Loucy (cell line): Measurements from ENCODE around the gene JPH3.

ENCODE experiments used
- H2AFZ ChIP-seq: fragments of 200-600 bp; sonication (generic); 2 replicates; pipeline ENCODE4 v1.6.0; 2016; ENCODE audit warnings: antibody characterized with exemption, mild to moderate bottlenecking, low read length, moderate library complexity
- H3F3A ChIP-seq: fragments of 200-600 bp; 2 replicates; pipeline ENCODE4 v1.6.0; 2016; ENCODE audit warnings: antibody characterized with exemption, low read depth, mild to moderate bottlenecking
- H3K27me3 ChIP-seq: fragments of 200-600 bp; sonication (generic); 2 replicates; pipeline ENCODE4 v1.6.1; 2014; ENCODE audit warnings: low read length, mild to moderate bottlenecking; ENCODE audit not compliant: insufficient read depth, poor library complexity, severe bottlenecking
- H3K36me3 ChIP-seq: fragments of 200-600 bp; sonication (generic); 2 replicates; pipeline ENCODE4 v1.6.1; 2016; ENCODE audit warnings: low read length; ENCODE audit not compliant: insufficient read depth
- H3K4me1 ChIP-seq: fragments of 200-600 bp; sonication (generic); 2 replicates; pipeline ENCODE4 v1.5.1; 2014; ENCODE audit warnings: low read length, mild to moderate bottlenecking; ENCODE audit not compliant: insufficient read depth, poor library complexity, severe bottlenecking
- H3K4me2 ChIP-seq: fragments of 200-600 bp; sonication (generic); 2 replicates; pipeline ENCODE4 v1.6.0; 2014; ENCODE audit warnings: antibody characterized with exemption, low read length, low read depth, mild to moderate bottlenecking; ENCODE audit not compliant: poor library complexity, severe bottlenecking
- H3K4me3 ChIP-seq: fragments of 200-600 bp; sonication (generic); 2 replicates; pipeline ENCODE4 v1.5.1; 2014; ENCODE audit warnings: low read length, mild to moderate bottlenecking, mixed read lengths; ENCODE audit not compliant: poor library complexity, severe bottlenecking
- H3K79me2 ChIP-seq: fragments of 200-600 bp; sonication (generic); 2 replicates; pipeline ENCODE4 v1.6.1; 2014; ENCODE audit warnings: low read length; ENCODE audit not compliant: insufficient read depth
- H3K9ac ChIP-seq: fragments of 200-600 bp; sonication (generic); 2 replicates; pipeline ENCODE4 v1.6.0; 2014; ENCODE audit warnings: mild to moderate bottlenecking, low read depth, low read length, moderate library complexity; ENCODE audit not compliant: poor library complexity, severe bottlenecking
- H3K9me2 ChIP-seq: fragments of 200-600 bp; sonication (generic); replicated peaks from 2 replicates; pipeline ENCODE4 v1.6.1; 2016; ENCODE audit warnings: low read depth, low read length, mixed read lengths
- H3K9me3 ChIP-seq: fragments of 200-600 bp; sonication (generic); 2 replicates; pipeline ENCODE4 v1.6.1; 2014; ENCODE audit warnings: mild to moderate bottlenecking, antibody characterized with exemption, low read length, low read depth; ENCODE audit not compliant: insufficient read depth
- H4K20me1 ChIP-seq: fragments of 200-600 bp; sonication (generic); 2 replicates; pipeline ENCODE4 v1.6.0; 2014; ENCODE audit warnings: antibody characterized with exemption, low read length, mild to moderate bottlenecking; ENCODE audit not compliant: insufficient read depth, poor library complexity, severe bottlenecking
- EZH2phosphoT487 ChIP-seq: fragments of 200-600 bp; IDR thresholded peaks from 2 replicates; pipeline ENCODE4 v1.6.1; 2018; ENCODE audit warnings: antibody characterized with exemption, mild to moderate bottlenecking, moderate library complexity, borderline replicate concordance
- TF ChIP-seq, protein P1 (sequence below): fragments of 200-600 bp; sonication (generic); conservative IDR thresholded peaks from 2 replicates; pipeline ENCODE4 v1.5.1; 2014; ENCODE audit warnings: mild to moderate bottlenecking, antibody characterized with exemption, low read length

Gene JPH3

DNA sequence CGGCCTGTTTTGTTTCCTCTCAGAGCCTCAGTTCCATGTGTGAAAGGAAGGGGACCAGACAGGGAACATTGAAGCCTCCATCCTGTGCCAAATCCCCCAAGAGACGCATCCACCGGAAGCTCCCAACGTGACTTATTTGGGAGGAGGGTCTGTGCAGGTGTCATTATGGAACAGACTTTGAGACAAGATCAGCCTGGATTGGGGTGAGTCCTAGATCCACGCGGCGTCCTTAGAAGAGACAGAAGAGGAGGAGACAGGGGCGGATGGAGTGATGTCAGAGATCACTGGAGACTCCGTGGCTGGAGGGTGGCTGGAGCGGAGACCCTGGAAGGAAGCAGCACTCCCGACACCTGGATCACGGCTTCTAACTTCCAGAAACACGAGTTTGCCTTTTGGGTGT is 83.5 kb downstream of the JPH3 start:
- Histone ChIP-seq H3F3A (no peaks in the 10 kb centered on the region), H4K20me1 (no peaks in the 10 kb centered on the region), H3K9ac (no peak overlapping the region), H3K79me2 (no peaks in the 10 kb centered on the region), H3K9me3 (no peaks in the 10 kb centered on the region), H3K36me3 (no peaks in the 10 kb centered on the region), H3K4me3 (no peak overlapping the region), H3K4me2 (no peak overlapping the region), H3K4me1 (no peaks in the 10 kb centered on the region), H2AFZ (no peak overlapping the region), H3K27me3 (no peaks in the 10 kb centered on the region), H3K9me2 (no peaks in the 10 kb centered on the region)
- TF ChIP-seq EZH2phosphoT487, result no peak
- TF ChIP-seq, protein P1, sequence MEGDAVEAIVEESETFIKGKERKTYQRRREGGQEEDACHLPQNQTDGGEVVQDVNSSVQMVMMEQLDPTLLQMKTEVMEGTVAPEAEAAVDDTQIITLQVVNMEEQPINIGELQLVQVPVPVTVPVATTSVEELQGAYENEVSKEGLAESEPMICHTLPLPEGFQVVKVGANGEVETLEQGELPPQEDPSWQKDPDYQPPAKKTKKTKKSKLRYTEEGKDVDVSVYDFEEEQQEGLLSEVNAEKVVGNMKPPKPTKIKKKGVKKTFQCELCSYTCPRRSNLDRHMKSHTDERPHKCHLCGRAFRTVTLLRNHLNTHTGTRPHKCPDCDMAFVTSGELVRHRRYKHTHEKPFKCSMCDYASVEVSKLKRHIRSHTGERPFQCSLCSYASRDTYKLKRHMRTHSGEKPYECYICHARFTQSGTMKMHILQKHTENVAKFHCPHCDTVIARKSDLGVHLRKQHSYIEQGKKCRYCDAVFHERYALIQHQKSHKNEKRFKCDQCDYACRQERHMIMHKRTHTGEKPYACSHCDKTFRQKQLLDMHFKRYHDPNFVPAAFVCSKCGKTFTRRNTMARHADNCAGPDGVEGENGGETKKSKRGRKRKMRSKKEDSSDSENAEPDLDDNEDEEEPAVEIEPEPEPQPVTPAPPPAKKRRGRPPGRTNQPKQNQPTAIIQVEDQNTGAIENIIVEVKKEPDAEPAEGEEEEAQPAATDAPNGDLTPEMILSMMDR, result no peak

DNA sequence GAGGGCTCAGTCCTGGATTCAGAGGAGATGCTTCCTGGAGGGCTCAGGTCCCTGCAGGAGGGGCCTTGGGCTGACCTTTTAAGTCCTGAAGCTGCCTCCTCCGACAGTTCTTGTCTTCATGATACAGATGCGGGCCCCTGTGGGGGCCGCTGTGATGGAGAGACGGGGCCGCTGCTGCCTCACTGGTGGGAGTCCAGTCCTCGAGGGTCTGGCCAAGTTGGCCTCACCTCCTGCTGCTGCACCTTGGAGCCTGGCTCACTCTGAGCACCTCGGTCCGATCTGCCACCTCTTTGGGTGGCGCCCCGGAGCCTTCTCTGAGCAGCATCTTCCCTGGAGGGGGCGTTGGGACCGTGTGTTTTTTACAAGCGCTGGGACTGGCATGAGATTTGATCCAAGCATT is 84.4 kb downstream of the JPH3 start:
- Histone ChIP-seq H3K9me3 (no peaks in the 10 kb centered on the region), H3K9me2 (no peaks in the 10 kb centered on the region), H3K4me1 (no peaks in the 10 kb centered on the region), H3K27me3 (no peaks in the 10 kb centered on the region), H3K36me3 (no peaks in the 10 kb centered on the region), H3K4me3 (no peak overlapping the region), H2AFZ (no peak overlapping the region), H3K4me2 (no peak overlapping the region), H3F3A (no peaks in the 10 kb centered on the region), H3K79me2 (no peaks in the 10 kb centered on the region), H4K20me1 (no peaks in the 10 kb centered on the region), H3K9ac (no peak overlapping the region)
- TF ChIP-seq EZH2phosphoT487, result no peak
- TF ChIP-seq, protein P1, result no peak

DNA sequence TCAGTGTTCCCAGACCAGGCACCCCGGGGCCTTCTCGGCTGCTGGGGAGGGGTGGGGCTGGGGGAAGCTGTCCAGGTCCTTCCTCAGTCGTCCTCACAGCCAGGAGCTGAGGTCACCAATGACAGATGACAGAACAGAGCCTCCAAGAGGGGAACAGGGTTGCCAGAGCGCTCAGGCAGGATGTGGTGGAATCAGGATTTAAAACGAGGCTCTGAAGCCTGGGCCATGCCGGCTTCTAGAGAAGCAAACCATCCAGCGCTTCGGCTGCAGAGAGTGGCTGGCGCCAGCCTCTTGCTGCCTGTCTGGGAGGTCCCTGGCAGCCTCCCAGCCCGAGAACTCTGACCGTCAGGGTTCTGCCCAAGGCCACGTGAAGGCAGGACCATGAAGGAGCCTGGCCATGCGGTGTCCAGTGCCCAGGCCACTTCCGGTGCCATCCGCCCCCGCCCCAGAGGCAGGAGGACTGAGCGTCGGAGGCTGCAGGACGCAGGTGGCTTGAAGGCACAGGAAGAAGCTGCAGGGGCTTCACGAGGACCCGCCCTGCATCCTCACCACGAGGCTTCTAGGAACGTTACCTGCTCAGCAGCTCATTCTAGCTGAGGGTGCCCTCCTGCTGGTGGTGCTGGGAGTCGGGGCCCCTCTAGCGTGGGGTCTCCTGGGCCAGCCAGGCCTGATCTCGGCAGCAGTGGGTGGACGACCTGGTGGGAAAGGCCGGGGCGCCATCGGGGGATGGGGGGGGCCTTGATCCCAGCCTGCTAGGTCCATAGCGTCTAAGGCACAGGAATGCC is 85.0 kb downstream of the JPH3 start:
- no peaks in the 10 kb centered on the region for H3F3A ChIP-seq
- no peaks in the 10 kb centered on the region for H3K27me3 ChIP-seq
- no peaks in the 10 kb centered on the region for H3K4me1 ChIP-seq
- H3K9me3 ChIP-seq, result no peaks in the 10 kb centered on the region
- no peak overlapping the region for H2AFZ ChIP-seq
- no peak overlapping the region for H3K4me3 ChIP-seq
- no peaks in the 10 kb centered on the region for H3K9me2 ChIP-seq
- H3K79me2 ChIP-seq, result no peaks in the 10 kb centered on the region
- TF ChIP-seq, protein P1, result no peak
- TF ChIP-seq EZH2phosphoT487, result no peak
- H3K9ac ChIP-seq, result no peak overlapping the region
- no peak overlapping the region for H3K4me2 ChIP-seq
- no peaks in the 10 kb centered on the region for H4K20me1 ChIP-seq
- H3K36me3 ChIP-seq, result no peaks in the 10 kb centered on the region
